ENCODE results near the gene BCKDHA.
"Not testable (repeated sequence)": the region's sequence is repeated elsewhere in the genome, so short reads cannot be mapped to it uniquely, and the experiment has no call there.

BCKDHA gene

DNA sequence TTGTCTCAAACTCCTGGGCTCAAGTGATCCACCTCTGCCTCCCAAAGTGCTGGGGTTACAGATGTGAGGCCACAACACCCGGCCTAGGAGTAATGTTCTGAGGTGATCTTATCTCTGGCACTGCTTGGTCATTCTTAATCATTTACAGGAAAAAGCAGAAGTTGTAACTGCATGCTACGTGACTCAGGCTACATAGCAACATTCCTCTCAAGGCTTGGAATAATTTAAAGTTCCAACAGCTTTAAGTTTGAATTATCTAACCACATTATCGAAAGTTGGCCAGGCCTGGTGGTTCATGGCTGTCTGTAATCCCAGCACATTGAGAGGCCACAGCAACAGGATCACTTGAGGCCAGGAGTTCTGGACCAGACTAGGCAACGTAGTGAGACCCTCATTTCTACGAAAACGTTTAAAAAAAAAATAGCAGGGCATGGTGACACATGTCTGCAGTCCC, 29.7 kb upstream of the BCKDHA start:
- DNase-seq (ENCODE audit: low read depth) = peak; percentile 89
- TF ChIP-seq, protein P1, sequence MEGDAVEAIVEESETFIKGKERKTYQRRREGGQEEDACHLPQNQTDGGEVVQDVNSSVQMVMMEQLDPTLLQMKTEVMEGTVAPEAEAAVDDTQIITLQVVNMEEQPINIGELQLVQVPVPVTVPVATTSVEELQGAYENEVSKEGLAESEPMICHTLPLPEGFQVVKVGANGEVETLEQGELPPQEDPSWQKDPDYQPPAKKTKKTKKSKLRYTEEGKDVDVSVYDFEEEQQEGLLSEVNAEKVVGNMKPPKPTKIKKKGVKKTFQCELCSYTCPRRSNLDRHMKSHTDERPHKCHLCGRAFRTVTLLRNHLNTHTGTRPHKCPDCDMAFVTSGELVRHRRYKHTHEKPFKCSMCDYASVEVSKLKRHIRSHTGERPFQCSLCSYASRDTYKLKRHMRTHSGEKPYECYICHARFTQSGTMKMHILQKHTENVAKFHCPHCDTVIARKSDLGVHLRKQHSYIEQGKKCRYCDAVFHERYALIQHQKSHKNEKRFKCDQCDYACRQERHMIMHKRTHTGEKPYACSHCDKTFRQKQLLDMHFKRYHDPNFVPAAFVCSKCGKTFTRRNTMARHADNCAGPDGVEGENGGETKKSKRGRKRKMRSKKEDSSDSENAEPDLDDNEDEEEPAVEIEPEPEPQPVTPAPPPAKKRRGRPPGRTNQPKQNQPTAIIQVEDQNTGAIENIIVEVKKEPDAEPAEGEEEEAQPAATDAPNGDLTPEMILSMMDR (IDR thresholded peaks at IDR 0.05; ENCODE audit: low read length, missing control alignments) = no peak
- H3K4me3 ChIP-seq (replicated peaks; ENCODE audit: low read depth, low read length) = no peak overlapping the region

DNA sequence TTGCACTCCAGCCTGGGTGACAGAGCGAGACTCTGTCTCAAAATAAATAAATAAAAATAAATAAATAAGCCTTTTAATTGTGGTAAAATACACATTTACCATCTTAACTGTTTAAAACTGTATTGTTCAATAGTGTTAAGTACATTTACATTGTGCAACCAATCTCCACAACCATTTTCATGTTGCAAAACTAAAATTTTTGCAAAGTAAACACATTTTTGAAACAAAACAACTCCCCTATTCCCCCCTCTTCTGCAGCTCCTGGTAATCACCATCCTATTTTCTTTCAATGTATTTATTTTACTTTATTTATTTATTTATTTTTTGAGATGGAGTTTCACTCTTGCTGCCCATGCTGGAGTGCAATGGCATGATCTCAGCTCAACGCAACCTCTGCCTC, 27.8 kb upstream of the BCKDHA start:
- no peak for DNase-seq (ENCODE audit: low read depth)
- TF ChIP-seq, protein P1 (IDR thresholded peaks at IDR 0.05; ENCODE audit: low read length, missing control alignments) = no peak
- H3K4me3 ChIP-seq (replicated peaks; ENCODE audit: low read depth, low read length) = no peak overlapping the region

DNA sequence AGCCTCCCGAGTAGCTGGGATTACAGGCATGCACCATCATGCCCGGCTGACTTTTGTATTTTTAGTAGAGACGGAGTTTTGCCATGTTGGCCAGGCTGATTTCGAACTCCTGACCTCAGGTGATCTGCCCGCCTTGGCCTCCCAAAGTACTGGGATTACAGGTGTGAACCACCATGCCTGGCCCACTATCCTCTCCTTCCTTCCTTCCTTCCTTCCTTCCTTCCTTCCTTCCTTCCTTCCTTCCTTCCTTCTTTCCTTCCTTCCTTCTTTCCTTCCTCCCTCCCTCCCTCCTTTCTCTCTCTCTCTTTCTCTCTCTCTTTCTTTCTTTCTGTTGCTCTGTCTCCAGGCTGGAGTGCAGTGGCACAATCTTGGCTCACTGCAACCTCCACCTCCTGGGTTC, 26.5 kb upstream of the BCKDHA start:
- DNase-seq (ENCODE audit: low read depth); H3K4me3 ChIP-seq (replicated peaks; ENCODE audit: low read depth, low read length): not testable (repeated sequence)

DNA sequence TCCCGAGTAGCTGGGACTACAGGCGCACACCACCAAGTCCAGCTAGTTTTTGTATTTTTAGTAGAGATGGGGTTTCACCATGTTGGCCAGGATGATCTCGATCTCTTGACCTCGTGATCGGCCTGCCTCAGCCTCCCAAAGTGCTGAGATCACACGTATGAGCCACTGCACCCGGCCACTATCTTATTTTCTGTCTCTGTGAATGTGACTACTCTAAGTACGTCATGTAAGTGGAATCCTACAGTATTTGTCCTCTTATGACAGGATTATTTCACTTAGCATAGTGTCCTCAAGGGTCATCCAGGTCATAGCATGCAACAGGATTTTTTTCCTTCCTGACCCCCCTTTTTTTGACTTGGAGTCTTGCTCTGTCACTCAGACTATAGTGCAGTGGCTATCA, 26.1 kb upstream of the BCKDHA start:
- DNase-seq (ENCODE audit: low read depth) = no peak
- TF ChIP-seq, protein P1 (IDR thresholded peaks at IDR 0.05; ENCODE audit: low read length, missing control alignments) = no peak

DNA sequence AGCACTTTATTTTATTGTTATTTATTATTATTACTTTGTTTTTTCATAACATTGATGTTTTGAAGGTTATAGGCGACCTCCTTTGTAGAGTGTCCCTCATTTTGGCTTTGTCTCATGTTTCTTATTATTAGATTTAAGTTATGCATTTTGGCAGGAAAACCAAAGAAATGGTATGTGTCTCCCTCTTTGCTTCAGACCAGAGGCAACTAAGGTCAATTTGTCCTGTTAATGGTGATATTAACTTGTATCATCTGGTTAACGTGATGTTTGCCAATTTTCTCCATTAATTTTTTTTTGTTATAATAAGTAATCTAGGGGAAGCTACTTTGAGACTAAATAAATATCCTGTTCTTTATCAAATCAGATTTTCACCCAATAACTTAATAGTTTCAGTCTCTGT, 25.1 kb upstream of the BCKDHA start:
- no peak overlapping the region for H3K4me3 ChIP-seq (replicated peaks; ENCODE audit: low read depth, low read length)
- no peak for DNase-seq (ENCODE audit: low read depth)
- TF ChIP-seq, protein P1 (IDR thresholded peaks at IDR 0.05; ENCODE audit: low read length, missing control alignments) = no peak

More for the DNA sequence above, 26.1 kb upstream of the BCKDHA start:
- no peak overlapping the region for H3K4me3 ChIP-seq (replicated peaks; ENCODE audit: low read depth, low read length)

DNA sequence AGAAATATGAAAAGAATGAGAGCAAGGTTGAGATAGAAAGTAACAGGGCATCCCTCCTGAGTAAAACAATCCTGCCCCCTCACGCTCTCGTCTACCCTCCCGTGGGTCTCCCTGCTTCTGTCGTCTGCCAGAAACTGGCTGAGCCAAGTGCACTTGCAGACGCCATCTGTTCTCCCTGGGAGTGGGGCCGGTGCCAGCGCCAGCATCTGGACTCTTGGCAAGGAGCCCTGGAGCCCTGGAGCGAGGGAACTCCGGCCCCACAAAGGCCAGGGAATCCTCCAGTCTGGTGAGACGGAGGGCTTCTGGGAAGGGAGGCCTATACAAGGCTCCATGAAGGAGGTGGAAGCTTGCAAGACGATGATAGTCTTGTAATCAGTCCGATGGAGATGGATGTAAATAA, 23.6 kb upstream of the BCKDHA start:
- peak; percentile 94 for DNase-seq (ENCODE audit: low read depth)
- TF ChIP-seq, protein P1 (IDR thresholded peaks at IDR 0.05; ENCODE audit: low read length, missing control alignments) = no peak
- H3K4me3 ChIP-seq (replicated peaks; ENCODE audit: low read depth, low read length) = no peak overlapping the region

DNA sequence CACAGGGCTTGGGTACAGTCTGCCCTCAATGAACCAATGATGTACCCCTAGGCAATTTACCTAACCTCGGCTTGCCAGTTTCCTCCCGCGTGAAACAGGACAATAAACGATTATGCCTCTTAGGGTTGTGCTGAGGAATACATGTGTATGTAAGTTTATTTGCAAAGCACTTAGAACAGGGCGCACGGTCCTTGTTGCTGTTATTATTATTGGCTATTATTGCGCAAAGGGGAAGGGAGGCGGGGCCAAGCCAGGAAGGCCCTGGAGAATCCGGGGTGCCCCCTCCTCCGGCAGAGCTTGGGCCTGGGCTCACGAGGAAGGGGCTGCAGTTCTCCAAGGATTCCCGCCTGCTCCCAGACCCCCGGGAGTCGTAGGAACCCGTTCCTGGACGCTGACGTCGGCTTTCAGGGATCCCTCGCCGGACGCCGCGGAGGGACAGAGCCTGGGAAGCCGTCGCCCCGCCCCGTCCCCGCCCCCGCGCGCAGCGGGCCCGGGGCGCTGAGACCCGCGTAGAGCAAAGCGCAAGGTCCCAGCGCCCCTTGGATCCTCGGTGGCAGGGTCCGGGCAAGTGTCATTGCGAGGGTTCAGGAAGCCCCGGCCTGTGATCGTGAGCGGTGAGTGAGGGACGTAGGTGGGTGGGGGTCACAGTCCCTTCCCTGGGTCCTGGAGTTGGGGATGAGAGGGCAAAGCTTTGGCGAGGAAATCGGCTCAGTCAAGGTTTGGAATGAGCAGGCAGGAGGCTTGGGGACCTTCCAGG, 21.2 kb upstream of the BCKDHA start, which contains the start of gene TMEM91:
Gene TMEM91 (plus strand): TSS at position 293 of the 757 bp plus-strand sequence. CDS start 1,777 bp downstream, outside the sequence.
- H3K4me3 ChIP-seq (replicated peaks; ENCODE audit: low read depth, low read length) = peak within 1 kb of the TSS; percentile 68
- DNase-seq (ENCODE audit: low read depth) = peak; percentile 31
- TF ChIP-seq, protein P1 (IDR thresholded peaks at IDR 0.05; ENCODE audit: low read length, missing control alignments) = no peak

Data from fibroblast of pulmonary artery (primary cell).